Type B pancreatic cell (in vitro differentiated cells): Measurements from ENCODE around the gene CALML6. TPM values are rescaled to one million over a fixed set of nuclear protein-coding genes. Genes with fewer than 3 reads are reported as not detected.

Experiments used
- DNase-seq: peaks from one replicate; pipeline ENCODE4 v3.0.0; 2021; ENCODE audit warnings: mixed read lengths; ENCODE audit not compliant: unreplicated experiment; ENCODE audit errors: extremely low spot score
- H3K27ac Mint-ChIP-seq: 2 replicates; pipeline ENCODE4 v1.8.0; 2021; ENCODE audit warnings: mild to moderate bottlenecking, mixed read lengths
- H3K27me3 Mint-ChIP-seq: 2 replicates; pipeline ENCODE4 v1.8.0; 2021; ENCODE audit warnings: mixed read lengths
- H3K36me3 Mint-ChIP-seq: 2 replicates; pipeline ENCODE4 v1.8.0; 2021; ENCODE audit warnings: mixed read lengths
- H3K4me1 Mint-ChIP-seq: one replicate; pipeline ENCODE4 v1.8.0; 2021; ENCODE audit warnings: mixed read lengths; ENCODE audit not compliant: unreplicated experiment
- H3K4me3 Mint-ChIP-seq: 2 replicates; pipeline ENCODE4 v1.8.0; 2021; ENCODE audit warnings: mild to moderate bottlenecking, mixed read lengths
- H3K9me3 Mint-ChIP-seq: 2 replicates; pipeline ENCODE4 v1.8.0; 2021; ENCODE audit warnings: mixed read lengths
- total RNA-seq: library from RNA; stranded (reverse); gene quantifications from 2 replicates; pipeline ENCODE4 v1.2.1, GENCODE V29; 2021; ENCODE audit warnings: low replicate concordance
- TF ChIP-seq, protein P1 (sequence below): fragments of 200-600 bp; sonication (generic); conservative IDR thresholded peaks from 2 replicates; pipeline ENCODE4 v1.5.0; 2021; ENCODE audit warnings: antibody characterized with exemption, mild to moderate bottlenecking

CALML6 gene
- total RNA-seq, 1 donor from 2014 or later, result 0.65 TPM

DNA sequence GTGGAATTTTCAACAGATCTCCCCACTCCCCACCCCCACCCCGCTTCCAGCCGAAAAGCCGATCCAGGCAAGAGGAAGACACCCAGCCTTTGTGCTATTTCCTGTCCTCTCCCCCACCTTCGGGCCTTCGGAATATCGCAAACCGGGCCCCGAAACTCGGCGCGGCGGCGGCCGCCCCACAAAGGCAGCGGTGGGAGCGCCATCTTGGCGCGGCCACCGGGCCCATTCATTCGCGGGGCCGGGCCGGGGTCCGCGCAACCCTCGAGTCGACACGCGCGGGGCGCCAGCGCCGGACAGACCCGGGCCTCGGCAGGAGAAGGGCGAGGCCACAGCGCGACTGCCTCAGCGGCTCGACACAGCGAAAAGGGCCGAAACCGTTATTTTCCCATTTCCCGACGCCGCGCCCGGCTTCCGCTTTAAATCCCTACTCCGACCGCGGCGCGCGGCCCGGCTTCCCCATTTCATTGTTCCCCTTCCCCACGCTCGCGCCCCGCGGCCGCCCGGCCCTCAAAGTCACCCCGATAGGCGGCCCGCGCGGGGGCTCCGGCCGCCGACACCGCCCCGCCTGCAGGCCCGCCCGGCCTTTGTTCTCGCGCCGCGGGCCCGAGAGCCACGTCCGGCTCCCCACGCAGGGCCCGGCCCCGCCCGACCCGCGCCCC, 25.1 kb upstream of the CALML6 start:
- H3K4me1 Mint-ChIP-seq, result peaks cover 36% of the 10 kb centered on the region
- TF ChIP-seq, protein P1, sequence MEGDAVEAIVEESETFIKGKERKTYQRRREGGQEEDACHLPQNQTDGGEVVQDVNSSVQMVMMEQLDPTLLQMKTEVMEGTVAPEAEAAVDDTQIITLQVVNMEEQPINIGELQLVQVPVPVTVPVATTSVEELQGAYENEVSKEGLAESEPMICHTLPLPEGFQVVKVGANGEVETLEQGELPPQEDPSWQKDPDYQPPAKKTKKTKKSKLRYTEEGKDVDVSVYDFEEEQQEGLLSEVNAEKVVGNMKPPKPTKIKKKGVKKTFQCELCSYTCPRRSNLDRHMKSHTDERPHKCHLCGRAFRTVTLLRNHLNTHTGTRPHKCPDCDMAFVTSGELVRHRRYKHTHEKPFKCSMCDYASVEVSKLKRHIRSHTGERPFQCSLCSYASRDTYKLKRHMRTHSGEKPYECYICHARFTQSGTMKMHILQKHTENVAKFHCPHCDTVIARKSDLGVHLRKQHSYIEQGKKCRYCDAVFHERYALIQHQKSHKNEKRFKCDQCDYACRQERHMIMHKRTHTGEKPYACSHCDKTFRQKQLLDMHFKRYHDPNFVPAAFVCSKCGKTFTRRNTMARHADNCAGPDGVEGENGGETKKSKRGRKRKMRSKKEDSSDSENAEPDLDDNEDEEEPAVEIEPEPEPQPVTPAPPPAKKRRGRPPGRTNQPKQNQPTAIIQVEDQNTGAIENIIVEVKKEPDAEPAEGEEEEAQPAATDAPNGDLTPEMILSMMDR, result no peak
- peak overlapping the region; percentile 90 for H3K4me3 Mint-ChIP-seq
- H3K27me3 Mint-ChIP-seq, result no peaks in the 10 kb centered on the region
- DNase-seq, result no peak
- H3K27ac Mint-ChIP-seq, result peak overlapping the region; percentile 91
- no peaks in the 10 kb centered on the region for H3K9me3 Mint-ChIP-seq
- H3K36me3 Mint-ChIP-seq, result peaks cover 17% of the 10 kb centered on the region

DNA sequence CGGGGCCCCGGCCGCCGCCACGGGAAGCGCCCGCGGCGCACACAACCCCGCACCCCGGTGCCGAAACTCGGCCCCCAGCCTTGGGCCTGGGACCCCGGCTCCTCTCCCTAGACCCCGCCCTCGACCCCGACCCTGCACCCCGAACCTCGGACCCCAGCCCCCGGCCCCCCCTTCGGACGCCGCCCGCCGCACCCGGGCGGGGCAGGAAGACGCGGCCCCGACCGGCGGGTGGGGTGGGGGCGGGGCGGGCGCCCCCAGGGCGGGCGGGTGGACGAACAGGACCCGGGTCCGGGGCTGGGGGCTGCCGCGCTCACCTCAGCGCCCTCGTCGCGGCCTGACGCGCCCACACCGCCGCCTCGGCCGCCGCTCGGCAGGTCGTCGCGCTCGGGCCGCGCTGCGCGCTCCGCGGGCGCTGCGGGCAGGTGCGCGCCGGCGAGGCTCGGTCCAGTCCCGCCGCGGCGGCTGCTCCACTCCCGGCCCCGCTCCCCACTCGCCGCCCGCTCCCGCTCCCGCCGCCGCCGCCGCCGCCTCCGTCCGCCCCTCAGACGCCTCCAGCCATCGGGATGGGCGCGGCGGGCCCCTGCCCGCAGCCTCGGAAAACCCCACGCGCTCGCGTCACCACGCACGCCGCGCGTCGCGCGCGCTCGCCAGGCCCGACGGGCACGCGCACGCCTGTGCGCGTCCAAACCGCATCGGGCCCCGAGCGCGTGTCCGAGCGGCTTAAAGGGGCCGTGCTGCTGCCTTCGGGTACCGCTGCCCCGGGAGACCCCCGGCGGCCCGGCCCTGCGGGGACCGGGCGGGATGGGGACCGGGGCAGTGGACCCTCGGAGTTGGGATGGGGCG, 24.3 kb upstream of the CALML6 start, which contains the start of gene GNB1:
Gene GNB1 (minus strand): TSS at position 582 of the 843 bp plus-strand sequence. CDS start 65,634 bp downstream, outside the sequence.
- Mint-ChIP-seq H3K36me3 (peaks cover 17% of the 10 kb centered on the region), H3K9me3 (no peaks in the 10 kb centered on the region), H3K4me1 (peaks cover 38% of the 10 kb centered on the region), H3K27me3 (no peaks in the 10 kb centered on the region), H3K27ac (peak within 1 kb of the TSS; percentile 91), H3K4me3 (peak within 1 kb of the TSS; percentile 91)
- TF ChIP-seq, protein P1, result no peak
- DNase-seq, result peak; percentile 94

DNA sequence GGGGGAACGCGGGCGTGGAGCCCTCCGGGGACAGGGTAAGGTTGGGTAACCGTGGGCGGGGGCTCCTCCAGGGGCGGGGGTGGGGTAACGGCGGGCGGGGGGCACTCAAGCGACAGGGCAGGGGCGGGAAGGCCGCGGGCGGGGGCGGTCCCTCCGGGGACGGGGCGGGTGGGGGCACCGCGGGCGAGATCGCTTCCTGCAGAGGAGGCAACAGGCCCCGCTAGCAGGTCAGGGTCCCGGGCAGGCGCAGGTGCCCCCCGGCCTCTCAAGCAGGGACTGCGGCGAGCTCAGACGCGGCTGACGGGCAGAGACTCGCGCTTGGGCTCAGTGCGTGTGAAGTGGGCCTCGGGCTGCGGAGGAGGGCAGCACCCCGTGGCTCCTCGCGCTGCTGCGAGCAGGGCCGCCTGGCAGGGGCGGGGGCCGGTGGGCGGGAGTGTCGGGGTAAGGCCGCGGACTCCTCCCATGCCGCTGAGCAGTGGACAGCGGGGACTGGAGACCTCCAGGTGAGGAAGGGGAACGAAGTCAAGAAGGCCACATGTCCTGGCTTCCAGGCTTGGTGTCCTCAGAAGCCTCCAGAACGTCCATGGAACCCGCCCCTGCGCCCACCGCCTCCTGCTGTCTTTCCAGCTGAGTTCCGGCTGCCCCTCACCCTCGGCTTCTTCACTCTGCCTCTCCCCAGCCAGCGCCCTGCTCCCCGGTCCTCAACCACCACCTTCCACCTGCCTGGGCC, 23.5 kb upstream of the CALML6 start:
- Mint-ChIP-seq H3K9me3 (no peaks in the 10 kb centered on the region), H3K27ac (peak overlapping the region; percentile 81), H3K4me1 (peaks cover 34% of the 10 kb centered on the region), H3K27me3 (no peaks in the 10 kb centered on the region), H3K36me3 (peaks cover 12% of the 10 kb centered on the region), H3K4me3 (peak overlapping the region; percentile 91)
- no peak for DNase-seq
- TF ChIP-seq, protein P1, result no peak

DNA sequence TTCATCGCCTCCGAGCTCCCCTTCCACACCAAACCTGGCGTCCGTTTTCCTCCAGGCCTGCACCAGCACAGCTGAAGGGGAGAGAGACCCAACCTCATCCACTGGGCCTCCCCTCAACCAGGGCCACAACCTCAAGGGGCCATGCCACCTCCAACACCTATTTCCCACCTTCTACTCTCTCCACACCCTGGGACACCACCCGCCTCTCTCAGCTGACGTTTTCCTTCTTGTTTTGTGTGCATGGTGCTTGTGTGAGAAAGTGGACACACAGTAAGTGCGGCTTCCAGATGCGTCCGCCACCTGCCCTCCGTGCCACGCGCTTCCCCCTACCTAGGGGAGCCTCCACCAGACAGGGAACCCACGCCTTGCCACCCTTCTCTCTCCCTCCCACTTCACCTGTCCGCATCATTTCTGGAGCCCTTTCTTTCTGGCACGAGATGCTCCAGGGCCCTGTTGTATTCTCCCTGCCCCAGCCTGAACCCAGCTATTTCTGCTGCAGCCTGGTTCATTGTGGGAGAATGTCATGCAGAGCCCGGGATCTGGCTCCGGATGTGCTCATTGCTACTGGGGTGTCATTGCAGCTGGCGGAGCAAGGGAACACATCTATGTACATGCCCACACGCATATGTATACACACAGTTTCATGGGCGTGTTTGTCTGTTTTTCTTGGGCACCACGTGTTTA, 22.8 kb upstream of the CALML6 start:
- no peak for DNase-seq
- Mint-ChIP-seq H3K4me1 (peaks cover 31% of the 10 kb centered on the region), H3K4me3 (peak overlapping the region; percentile 91), H3K36me3 (peaks cover 7% of the 10 kb centered on the region), H3K27ac (peak overlapping the region; percentile 81), H3K9me3 (no peaks in the 10 kb centered on the region), H3K27me3 (no peaks in the 10 kb centered on the region)
- TF ChIP-seq, protein P1, result no peak

DNA sequence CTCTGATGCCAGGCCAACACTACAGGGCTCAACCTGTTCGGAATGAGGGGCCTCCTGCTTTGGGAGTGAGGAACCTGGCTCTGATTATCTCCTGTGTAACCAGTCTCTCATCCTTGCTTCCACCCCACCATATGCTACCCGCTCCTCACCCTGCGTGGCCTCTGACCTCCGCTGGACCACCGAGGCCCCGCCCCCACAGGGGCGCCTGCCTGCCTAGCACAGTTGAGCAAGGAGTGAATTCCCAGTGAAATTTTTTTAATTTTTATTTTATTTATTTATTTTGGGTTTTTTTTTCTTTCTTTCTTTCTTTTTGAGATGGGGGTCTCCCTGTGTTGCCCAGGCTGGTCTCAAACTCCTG, 22.3 kb upstream of the CALML6 start:
- Mint-ChIP-seq H3K4me1 (peaks cover 29% of the 10 kb centered on the region), H3K27ac (peak overlapping the region; percentile 81), H3K27me3 (no peaks in the 10 kb centered on the region), H3K36me3 (peaks cover 7% of the 10 kb centered on the region), H3K9me3 (no peaks in the 10 kb centered on the region), H3K4me3 (peak overlapping the region; percentile 91)
- DNase-seq, result no peak
- TF ChIP-seq, protein P1, result no peak
